HG02840 (cell line): Measurements from ENCODE around the gene NEDD4L.

Experiments
- ATAC-seq: cut with Tn5 transposase; IDR thresholded peaks from one replicate; pipeline ENCODE4 v1.9.1; 2021; ENCODE audit warnings: mild to moderate bottlenecking, moderate library complexity, moderate number of reproducible peaks; ENCODE audit not compliant: unreplicated experiment, low FRiP score

The NEDD4L gene

DNA sequence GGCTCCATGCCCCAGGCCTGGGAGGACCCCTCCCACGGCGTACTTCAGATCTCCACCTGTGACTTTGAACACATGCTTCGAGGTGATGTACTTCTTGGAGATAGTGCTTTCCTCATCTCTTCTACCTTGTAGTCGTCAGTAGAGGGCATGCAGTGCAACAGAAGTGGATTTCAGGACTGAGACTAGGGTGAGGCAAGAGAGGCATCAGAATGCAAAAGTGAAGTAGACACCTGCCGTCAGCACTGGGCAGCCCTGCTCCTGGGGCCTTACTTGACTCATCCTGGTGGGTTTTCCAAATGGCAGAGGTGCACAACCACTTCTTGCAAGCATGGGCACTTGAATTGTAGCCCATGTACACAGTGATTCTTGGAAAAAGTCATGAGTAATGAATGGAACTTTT is 258.8 kb downstream of the NEDD4L start:
- no peak for ATAC-seq

DNA sequence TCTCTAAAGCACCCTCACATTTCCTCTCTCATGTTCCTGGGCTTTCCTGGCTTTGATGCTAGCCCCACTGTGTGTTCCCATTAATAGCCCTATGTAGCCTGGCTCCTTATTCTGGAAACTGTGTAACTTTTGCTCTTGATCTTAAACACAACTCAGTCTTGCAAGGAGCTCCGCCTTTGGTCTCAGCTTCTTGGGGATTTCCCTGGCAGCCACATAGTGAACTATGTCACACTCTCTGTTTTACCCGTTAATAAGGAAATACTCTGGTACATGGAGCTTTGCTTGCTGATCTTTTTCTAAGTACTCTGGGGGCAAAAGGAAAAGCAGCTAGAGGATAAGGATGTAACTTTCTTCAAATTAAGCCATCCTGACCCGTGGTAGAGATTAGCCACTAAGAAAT is 259.3 kb downstream of the NEDD4L start:
- ATAC-seq: no peak

DNA sequence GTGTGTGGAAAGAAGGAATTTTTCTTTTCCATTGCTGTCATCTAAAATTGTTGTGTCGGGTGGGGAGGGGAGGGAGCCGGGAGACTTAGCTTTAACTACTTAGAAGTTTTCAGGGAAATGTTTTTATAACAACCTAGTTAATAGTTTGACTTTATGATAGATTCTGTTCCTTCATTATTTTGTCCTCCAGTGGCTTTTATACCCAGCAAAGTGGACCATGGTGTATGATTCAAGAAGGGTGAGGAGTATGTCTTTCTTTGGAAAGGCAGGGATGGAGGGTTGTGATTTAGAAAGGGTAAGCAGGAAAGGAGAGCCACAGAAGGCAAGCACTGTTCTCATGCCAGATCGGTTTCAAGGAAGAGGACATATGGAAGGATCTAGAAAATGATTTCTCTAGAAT is 261.8 kb downstream of the NEDD4L start:
- ATAC-seq: no peak

DNA sequence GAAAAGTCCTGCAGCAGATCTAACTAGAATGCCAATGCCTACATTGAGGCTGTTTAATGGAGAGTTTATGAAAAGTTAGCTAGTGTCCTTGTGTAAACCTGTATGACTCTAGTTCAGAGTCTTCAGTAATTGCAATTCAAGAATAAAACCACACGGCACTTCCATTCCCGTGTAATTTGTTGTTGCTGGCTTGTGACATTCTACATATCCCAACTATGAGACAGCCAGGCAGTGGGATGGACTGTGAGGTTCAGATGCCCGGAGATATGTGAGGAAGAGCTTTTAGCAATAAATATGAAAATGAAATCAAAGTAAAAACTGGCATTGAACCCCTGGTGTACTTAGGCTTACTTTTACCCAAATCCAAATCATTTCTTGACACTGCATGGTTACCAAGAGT is 263.4 kb downstream of the NEDD4L start:
- no peak for ATAC-seq

DNA sequence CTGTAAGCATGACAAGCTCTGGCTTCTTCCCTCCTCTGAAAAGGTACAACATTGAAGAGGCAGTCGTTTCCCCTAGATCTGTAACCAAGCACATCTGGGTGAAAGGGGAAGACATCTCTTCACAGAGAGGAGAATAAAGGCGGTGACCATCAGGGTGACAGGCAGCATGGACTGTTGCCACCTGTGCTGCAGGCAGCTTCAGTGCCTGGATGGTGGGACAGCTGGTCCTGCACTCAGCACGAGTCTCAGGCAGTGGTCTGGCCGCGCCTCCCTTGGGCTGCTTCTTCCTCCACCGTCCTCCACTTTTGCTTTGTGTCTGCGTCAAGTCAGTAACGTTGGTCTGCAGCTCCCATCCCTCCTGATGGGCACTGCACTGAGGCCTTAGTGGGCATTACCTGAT is 264.4 kb downstream of the NEDD4L start:
- no peak for ATAC-seq

DNA sequence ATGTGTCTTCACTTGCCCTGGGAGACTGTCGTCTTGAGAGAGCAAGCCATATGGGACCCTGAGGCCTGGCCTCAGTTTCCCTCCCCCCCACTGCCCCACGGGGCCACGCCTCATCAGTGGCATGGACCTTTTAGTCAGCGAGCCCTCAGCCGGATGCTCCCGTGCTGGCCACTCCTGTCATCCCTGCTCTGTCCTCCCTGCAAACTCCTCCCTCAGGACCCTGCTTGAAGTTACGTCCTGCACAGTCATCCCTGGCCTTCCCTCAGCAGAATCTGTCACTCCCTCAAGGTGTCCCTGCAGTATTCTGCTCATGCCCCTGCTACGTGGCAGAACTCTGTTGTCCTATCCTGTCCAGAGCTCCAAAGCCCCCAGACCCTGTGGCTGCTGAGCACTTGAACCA is 265.1 kb downstream of the NEDD4L start:
- ATAC-seq: no peak

DNA sequence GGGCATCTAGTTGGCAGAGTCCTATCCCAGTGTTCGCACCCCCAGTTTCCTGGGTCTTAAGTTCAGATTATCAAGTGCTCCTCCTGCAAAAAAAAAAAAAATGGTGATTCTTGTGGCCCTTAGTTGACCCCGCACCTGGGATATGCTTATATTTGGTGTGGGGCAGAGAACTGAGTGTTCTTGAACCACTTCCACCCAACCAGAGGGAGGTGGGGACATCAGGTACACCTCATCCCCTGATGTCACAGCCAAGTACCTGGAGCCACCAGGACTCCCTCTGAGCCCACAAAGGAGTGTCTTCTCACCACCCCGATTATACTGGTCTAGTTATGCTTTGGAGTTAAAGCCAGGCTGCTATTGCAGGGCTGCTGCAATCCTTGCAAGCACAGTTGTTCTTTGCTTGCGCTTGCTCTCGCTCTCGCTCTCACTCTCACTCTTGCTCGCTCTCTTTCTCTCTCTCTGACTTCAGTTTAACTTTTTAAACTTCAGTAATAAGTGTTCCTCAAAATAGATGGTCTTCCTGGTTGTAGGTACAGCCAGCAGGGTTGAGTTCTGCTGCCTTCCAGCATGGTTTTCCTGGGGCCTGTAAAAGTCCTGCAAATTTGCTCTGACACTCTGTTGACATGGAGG is 265.7 kb downstream of the NEDD4L start:
- ATAC-seq: no peak

DNA sequence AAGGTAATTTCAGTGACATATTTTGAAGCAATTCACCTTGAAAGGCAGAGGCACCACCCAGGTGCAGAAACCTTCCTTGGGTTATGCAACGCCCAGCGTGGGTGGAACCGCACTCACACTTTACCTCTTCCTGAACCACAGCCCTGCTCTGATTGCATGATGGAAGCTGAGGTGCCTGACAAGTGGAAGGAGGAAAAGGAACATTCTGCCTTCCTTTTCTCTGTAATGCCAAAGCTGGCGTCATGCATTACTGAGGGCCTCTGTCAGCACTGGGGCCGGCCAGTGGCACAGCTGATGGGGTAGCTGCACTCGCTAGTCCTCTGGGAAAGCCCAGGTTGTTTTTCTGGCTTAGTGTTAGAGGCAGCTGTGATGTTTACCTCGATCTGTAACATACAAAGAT is 266.5 kb downstream of the NEDD4L start:
- no peak for ATAC-seq

DNA sequence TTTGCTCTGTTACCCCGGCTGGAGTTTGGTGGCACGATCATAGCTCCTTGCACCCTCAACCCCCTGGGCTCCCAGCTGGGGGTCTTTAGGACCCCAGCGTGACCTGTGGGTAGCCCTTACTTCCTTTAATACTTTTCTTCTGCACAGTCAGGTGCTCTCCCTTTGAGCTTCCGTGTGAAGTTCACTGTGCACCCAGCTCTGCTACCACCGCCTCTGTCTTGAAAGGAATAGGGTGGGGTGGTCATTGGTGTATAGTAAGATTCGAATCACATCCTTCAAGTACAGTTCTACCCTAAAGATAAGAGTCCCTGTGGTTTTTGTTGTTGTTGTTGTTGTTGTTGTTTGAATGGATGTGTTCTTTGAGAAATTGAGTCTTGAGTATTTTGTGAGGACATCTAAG is 267.4 kb downstream of the NEDD4L start:
- no peak for ATAC-seq

DNA sequence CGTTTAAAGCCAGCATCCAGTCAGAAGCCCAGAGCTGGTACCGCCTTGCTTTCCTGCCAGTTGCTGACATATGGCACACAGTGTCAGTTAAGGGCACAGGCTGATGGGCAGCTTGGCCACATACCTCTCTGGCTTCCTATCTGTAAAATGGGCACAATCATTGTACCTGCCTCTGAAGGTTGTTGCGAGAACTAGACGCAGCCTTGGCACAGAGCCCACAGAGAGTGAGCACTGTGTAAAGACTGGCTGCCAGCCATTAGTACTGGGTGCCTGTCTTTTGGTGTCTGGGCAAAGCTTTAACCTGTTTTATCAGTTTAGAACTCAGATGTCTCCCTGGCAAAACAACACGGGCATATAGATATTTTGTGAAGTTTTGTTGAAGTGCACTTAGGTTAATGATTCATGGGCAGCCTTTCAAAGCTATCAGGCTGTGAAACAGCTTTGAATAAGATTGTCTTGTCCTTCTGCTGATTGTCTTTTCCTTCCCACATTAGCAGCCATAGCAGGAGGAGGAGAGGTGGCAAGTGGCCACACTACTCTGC is 269.5 kb downstream of the NEDD4L start:
- no peak for ATAC-seq

DNA sequence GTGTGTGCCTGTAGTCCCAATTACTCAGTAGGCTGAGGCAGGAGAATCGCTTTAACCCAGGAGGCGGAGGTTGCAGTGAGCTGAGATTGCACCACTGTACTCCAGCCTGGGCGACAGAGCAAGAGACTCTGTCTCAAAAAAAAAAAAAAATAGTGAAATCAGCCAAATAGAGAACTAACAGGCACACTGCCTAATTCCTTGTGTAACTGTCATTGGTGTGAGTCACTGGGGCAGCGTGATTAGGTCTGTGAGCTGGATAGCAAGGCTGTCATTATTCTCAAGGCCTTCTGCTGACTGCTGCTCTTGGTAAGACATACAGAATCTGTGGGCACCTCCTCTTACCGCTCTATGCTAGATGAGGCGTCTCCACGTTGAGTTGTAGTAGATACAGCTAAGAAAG is 270.3 kb downstream of the NEDD4L start:
- no peak for ATAC-seq

DNA sequence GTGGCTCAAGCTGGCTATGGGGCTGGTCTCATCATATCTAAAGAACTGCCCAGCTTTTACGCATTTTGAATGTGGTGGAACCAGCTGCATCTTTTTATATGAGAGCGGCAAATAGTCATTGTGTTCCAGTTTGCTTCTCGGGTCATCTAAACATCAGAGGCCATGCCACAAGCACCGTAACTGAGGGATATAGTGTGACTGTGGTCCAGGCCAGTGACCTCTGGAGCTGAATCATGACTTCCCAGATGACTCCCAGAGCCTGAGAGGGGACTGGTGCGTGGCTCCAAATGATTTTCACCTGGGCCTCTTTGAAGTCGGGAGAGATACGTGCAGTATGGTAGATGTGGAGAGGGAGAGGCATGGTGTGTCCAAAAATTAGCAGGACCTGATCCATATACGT is 271.0 kb downstream of the NEDD4L start:
- no peak for ATAC-seq

DNA sequence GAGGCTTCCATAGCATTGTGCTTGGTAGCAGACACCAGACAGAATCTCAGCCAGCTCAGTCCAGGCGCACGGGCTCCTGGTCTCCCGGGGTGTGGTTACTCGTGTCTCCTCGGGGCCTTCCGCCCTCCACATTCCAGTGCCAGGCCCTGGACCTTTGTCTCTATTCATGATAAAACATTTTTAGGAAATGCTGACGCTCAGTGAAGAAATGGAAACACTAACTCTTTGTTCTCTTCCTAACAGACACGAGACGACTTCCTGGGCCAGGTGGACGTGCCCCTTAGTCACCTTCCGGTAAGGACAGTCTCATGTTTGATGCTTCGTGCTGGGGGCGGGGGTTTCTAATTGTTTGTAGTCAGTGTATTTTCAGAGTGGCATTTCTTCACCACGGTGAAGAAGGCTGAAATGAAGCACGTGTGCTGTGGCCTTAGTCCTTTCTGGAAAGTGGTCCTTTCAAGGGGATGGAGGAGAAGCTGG is 271.8 kb downstream of the NEDD4L start:
- no peak for ATAC-seq

DNA sequence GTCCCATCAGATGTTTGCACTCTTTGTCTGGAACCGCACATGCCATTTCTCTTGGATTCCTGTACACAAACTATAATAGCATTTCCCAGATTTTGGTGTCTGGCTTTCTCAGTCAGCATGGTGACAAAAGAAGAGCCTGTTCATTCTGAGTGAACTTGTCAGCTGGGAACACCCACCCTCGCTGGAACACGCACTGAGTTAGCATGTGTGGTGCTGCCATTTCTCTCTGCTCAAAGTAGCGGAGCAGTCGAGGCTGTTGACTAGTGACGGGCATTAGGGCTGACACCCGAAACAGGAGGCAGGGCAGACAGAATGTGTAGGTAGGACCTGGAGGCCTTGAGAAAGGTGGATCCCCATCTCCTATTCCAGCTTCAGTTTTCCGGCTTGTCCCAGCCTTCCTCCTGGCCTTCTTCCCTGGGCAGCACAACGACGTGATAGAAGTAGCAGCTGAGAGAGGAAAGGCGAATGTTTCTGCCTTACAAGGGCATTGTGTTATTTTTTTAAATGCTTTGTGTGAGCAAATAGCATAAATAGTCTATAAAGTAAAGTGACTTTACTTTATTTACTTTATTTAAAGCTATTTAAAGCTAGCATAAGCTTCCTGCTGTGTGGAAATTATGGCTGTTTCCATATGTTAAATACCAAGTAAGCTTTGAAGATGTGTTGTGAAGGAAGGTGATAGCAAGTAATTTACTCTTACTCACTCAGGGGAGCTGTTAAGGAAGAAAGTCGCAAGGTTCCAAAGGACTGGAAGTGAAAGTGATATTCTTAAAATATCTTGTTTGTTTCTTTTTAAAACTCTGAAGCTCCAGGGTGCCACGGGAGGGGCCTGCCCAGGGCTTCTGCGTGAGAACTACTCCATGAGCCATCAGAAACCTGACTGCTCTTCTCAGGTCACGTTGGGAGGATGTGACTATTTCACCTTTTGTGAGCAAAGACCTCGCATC is 272.6 kb downstream of the NEDD4L start:
- ATAC-seq: no peak

DNA sequence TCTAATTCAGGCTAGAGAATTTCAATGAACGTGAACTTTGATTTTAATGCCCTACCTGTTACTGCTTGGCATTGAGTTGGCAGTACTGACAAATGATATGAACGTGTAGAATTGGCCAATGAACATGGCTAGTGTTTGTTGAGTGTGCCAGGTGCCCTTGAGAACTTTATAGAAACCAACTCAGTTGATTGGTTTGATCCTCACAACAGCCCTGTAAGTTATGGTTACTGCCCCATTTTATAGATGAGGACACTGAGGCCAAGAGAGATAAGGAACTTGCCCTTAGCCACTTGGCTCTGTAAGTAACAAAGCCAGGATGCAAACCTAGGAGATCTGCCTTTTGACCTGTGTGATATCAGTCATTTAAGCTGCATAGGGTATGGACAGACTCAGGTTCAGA is 275.7 kb downstream of the NEDD4L start:
- ATAC-seq: no peak

DNA sequence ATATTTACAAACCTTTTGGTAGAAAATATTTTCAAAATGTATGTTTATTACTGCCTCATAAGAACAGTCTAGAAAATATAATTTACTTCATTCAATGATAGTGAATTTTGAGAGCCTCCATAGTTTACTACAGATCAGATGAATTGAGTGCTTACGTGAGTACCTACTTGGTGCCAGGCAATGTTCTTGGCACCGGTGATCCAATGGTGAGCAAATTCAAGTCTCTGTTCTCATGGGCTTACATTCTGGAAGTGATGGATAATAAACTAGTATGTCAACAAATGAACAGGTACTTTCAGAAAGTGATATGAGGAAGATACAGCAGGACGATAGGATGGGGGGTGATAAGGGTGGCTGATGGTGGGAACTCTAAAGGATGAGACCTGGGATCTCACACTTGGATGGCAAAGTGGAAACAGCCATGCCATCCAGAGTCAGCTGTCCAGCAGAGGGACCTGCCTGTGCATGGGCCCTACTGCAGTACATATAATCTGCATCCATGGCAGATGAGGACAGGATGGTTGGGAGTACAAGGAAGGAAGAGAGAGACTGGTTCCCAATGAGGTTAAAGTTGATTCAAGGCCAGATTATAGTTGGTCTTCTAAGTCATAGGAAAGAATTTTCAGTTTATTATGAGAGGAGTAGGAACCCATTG is 277.0 kb downstream of the NEDD4L start:
- ATAC-seq: no peak

DNA sequence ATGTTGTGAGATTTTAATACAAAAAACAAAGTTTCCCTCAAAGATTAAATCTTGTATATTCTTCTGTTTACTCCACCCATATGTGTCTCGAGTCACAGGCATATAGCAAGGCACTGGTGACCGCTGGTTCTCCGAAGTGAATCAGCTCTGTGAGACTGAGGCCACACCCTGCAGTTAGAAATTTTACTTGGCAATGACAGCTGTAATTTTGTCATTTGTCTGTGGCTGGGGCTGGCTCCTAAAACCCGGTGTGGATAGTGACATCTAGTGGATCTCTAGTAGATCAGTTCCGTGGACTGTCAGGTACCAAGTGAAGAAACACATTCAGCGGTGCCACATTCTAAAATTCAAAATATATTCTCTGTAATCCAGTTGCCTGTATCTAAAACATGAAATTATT is 278.0 kb downstream of the NEDD4L start:
- no peak for ATAC-seq

DNA sequence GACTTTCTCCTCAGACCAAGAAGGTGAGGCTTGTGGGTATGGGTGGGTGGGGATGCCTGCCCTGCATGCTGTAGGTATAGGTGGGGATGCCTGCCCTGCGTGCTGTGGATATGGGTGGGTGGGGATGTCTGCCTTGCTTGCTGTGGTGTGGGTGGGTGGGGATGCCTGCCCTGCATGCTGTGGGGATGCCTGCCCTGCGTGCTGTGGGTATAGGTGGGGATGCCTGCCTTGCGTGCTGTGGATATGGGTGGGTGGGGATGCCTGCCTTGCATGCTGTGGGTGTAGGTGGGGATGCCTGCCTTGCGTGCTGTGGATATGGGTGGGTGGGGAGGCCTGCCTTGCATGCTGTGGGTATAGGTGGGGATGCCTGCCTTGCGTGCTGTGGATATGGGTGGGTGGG is 278.4 kb downstream of the NEDD4L start:
- no peak for ATAC-seq

DNA sequence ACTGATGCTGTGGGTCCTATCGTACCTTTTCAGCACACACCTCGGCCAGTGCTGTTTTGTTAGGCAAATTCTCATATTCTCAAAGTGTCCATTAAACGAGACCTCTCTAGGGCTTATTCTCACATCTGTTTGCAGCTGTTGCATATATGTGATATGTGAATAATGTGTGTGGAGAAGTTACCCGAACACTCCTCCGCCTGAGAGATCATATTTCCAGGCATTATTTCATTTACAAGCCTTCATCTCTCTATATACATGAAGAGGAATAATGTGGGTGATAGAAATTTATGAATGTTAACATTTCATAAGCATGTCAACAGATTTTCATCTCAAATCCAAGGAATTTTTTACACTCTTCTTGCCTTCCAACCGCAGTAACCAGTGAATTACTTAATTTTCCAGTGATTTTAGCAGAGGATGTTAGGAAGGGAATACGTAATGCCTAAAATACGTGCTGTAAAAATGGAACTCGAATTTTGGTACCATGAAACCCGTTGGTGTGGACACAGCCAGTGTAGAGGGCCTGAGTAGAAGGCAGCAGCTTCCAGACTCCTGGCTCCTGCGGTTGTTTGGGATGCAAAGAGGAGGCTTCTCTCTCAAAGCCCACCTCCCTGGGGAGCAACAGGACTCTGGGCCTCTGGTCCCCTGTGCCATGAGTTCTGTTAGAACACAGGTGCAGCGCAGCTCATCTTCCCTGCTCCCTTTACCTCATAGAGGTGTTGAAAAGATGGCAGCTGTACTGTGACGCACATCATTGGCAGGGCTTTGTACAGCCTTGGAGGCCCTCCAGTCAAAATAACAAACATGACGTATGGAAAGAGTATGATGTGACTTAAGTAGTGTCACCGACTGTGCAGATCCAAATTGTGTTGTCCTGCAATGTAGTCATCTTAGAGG is 280.1 kb downstream of the NEDD4L start:
- ATAC-seq: no peak

DNA sequence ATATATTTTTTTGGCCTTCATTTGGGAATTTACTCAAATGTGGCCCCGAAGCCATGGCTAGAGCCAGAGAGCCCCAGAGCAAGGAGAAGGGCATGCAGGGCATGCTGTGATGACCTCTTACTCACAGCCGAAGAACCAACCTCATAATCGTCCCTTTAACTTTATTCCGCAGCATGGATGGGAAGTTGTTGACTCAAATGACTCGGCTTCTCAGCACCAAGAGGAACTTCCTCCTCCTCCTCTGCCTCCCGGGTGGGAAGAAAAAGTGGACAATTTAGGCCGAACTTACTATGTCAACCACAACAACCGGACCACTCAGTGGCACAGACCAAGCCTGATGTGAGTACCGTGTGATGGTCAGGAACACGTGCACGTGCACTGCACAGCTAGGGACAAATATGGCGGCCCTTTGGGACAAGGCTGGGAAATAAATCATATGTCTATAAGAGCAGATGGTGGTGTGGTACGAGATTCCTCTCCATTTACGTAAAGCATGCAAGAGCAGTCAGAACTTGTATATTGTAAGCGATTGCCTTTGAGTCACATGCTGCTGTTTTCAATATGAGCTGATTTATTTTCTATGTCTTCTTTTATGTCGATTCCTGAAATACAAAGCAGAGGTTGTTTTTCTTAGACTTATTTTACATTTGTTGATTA is 280.9 kb downstream of the NEDD4L start:
- ATAC-seq: no peak
